ENCODE measurements around the gene LDAH. TPM values are rescaled to one million over a fixed set of nuclear protein-coding genes. Genes with fewer than 3 reads are reported as not detected.

LDAH gene
- total RNA-seq, 4 donors from 2014 or later, result 7.5 to 58.5 (median 15.2) TPM

DNA sequence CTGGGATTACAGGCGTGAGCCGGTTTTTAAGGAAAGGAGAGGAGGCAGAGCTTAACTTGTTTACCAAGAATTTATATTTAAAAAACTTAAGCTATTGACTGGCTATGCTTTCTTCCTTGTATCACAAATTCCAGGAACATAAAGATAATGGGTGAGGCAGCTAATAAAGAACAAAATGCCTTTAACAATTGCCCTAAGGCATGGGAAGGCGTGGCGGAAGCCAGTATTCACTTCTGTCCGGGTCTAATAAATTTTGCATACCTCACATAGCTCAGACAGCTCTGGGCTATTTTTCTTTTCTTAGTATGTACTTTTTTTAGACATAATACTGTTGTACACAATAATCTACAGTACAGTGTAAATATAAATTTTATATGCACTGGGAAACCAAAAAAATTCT, 1.0 kb upstream of the LDAH start:
- no peak overlapping the region for H3K27ac ChIP-seq
- no peak overlapping the region for H3K4me3 ChIP-seq
- WGBS, 2 donors (ENCODE audit: low coverage in 1 of 2), result 89% methylated on average over 3 to 5 of the region's 5 CpGs
- no peak for DNase-seq
- no peaks in the 10 kb centered on the region for H3K9me3 ChIP-seq
- in situ Hi-C loops (cut with MboI; ENCODE audit: low pct_ligation_motif_present in 1 of 4, low pct_unique_long_range_greater_than_20kb in 1 of 4, low sequenced_read_pairs in 3 of 4), result no loop called here
- peaks cover 0 to 7% (median 3%) of the 10 kb centered on the region in 4 donors for H3K4me1 ChIP-seq
- TF ChIP-seq, protein P1, sequence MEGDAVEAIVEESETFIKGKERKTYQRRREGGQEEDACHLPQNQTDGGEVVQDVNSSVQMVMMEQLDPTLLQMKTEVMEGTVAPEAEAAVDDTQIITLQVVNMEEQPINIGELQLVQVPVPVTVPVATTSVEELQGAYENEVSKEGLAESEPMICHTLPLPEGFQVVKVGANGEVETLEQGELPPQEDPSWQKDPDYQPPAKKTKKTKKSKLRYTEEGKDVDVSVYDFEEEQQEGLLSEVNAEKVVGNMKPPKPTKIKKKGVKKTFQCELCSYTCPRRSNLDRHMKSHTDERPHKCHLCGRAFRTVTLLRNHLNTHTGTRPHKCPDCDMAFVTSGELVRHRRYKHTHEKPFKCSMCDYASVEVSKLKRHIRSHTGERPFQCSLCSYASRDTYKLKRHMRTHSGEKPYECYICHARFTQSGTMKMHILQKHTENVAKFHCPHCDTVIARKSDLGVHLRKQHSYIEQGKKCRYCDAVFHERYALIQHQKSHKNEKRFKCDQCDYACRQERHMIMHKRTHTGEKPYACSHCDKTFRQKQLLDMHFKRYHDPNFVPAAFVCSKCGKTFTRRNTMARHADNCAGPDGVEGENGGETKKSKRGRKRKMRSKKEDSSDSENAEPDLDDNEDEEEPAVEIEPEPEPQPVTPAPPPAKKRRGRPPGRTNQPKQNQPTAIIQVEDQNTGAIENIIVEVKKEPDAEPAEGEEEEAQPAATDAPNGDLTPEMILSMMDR (IDR thresholded peaks at IDR 0.05), result no peak
- TF ChIP-seq POLR2A (IDR thresholded peaks at IDR 0.05), result no peak
- H3K36me3 ChIP-seq, result no peaks in the 10 kb centered on the region
- intact Hi-C loops (cut with DNase I; ENCODE audit: low total_unique reads), result loop anchor here (10.0 kb wide), 1 partner anchor 141 kb away; no protein-coding TSS in a partner anchor
- H3K27me3 ChIP-seq, result peaks cover 7% of the 10 kb centered on the region

DNA sequence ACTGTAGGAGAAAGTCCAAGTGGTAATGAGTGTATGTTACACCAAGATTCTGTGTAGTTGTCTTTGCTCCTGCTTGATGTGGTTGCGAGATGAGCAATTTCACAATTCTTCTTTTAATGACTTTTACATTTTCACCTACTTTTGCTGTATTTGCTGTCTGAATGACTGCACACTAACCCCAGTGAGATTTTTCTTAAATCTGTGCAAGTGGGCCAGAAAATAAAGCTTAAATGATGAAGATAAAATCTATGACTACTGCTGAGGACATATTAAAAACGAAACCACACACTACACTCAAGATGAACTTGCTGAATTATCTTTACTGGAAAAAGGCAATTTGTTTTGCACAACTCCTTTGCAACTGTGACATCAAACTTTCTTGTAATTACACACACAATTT, 4.1 kb downstream of the LDAH start:
- Histone ChIP-seq H3K4me1 (peaks cover 0 to 7% (median 3%) of the 10 kb centered on the region in 4 donors), H3K27ac (no peak overlapping the region), H3K27me3 (no peaks in the 10 kb centered on the region), H3K36me3 (no peaks in the 10 kb centered on the region), H3K4me3 (no peak overlapping the region), H3K9me3 (no peaks in the 10 kb centered on the region)
- in situ Hi-C loops (cut with MboI; ENCODE audit: low pct_ligation_motif_present in 1 of 4, low pct_unique_long_range_greater_than_20kb in 1 of 4, low sequenced_read_pairs in 3 of 4) (no loop called here), intact Hi-C loops (cut with DNase I; ENCODE audit: low total_unique reads) (no loop called here)
- 69 to 72% methylated on average over 2 of the region's 2 CpGs for WGBS, 2 donors (ENCODE audit: low coverage in 1 of 2)
- TF ChIP-seq EP300 (IDR thresholded peaks at IDR 0.05; ENCODE audit: low read depth), result no peak
- no peak for TF ChIP-seq POLR2A (IDR thresholded peaks at IDR 0.05)
- no peak for TF ChIP-seq POLR2AphosphoS5 (IDR thresholded peaks at IDR 0.05)
- TF ChIP-seq, protein P1 (IDR thresholded peaks at IDR 0.05), result no peak
- no peak for DNase-seq

DNA sequence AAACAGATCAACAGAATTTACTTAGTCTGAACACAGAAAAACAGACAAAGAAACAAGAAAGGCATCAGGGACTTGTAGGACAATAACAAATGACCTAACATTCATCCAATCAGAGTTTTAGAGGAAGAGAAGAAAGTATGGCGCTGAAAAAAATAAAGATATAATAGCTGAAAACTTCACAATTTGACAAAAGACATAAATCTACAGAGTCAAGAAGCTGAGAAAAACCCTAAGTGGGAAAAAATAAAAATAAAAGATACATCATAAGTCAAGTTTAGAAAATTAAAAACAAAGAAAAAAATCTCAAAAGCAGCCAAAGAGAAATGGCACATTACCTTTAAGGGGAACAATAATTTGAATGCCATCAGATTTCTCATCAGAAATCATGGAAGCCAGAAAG, 7.7 kb downstream of the LDAH start:
- intact Hi-C loops (cut with DNase I; ENCODE audit: low total_unique reads), result no loop called here
- Histone ChIP-seq H3K36me3 (no peaks in the 10 kb centered on the region), H3K4me1 (no peaks in the 10 kb centered on the region), H3K27me3 (no peaks in the 10 kb centered on the region), H3K27ac (no peak overlapping the region), H3K4me3 (no peak overlapping the region), H3K9me3 (no peaks in the 10 kb centered on the region)
- in situ Hi-C loops (cut with MboI; ENCODE audit: low pct_ligation_motif_present in 1 of 4, low pct_unique_long_range_greater_than_20kb in 1 of 4, low sequenced_read_pairs in 3 of 4), result no loop called here
- DNase-seq, result no peak
- no peak for TF ChIP-seq POLR2A (IDR thresholded peaks at IDR 0.05)
- TF ChIP-seq, protein P1 (IDR thresholded peaks at IDR 0.05), result no peak
- TF ChIP-seq POLR2AphosphoS5 (IDR thresholded peaks at IDR 0.05), result no peak
- no peak for TF ChIP-seq EP300 (IDR thresholded peaks at IDR 0.05; ENCODE audit: low read depth)
- WGBS, 2 donors (ENCODE audit: low coverage in 1 of 2), result 92 to 100% methylated on average over 1 of the region's 1 CpG

DNA sequence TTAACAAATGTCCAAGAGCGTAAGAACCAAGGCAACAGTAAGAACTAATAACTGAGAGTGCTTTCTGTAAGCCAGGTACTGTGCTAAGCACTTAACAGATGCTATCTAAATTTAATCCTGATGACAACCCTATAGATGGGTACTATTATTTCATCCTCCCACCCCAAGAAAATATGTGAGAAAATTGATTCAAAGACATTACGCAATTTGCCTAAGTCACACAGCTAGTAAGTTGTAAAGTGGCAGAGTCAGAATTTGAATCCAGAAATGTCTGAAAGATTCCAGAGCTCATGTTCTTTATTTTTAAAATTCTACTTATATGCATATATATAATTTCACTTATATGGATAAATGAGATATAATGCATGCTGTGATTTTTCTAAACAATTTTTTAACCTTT, 10.1 kb downstream of the LDAH start:
- intact Hi-C loops (cut with DNase I; ENCODE audit: low total_unique reads) (no loop called here), in situ Hi-C loops (cut with MboI; ENCODE audit: low pct_ligation_motif_present in 1 of 4, low pct_unique_long_range_greater_than_20kb in 1 of 4, low sequenced_read_pairs in 3 of 4) (no loop called here)
- H3K9me3 ChIP-seq, result no peaks in the 10 kb centered on the region
- H3K27me3 ChIP-seq, result no peaks in the 10 kb centered on the region
- H3K4me1 ChIP-seq, result no peaks in the 10 kb centered on the region
- H3K36me3 ChIP-seq, result no peaks in the 10 kb centered on the region
- H3K4me3 ChIP-seq, result no peak overlapping the region
- H3K27ac ChIP-seq, result no peak overlapping the region
- DNase-seq, result no peak
- WGBS, 2 donors (ENCODE audit: low coverage in 1 of 2), result 94 to 97% methylated on average over 2 of the region's 2 CpGs
- TF ChIP-seq, protein P1 (IDR thresholded peaks at IDR 0.05), result no peak
- TF ChIP-seq POLR2A (IDR thresholded peaks at IDR 0.05), result no peak
- no peak for TF ChIP-seq EP300 (IDR thresholded peaks at IDR 0.05; ENCODE audit: low read depth)
- TF ChIP-seq POLR2AphosphoS5 (IDR thresholded peaks at IDR 0.05), result no peak
